ENCODE data around the gene SPTLC1. TPM values are rescaled to one million over a fixed set of nuclear protein-coding genes. Genes with fewer than 3 reads are reported as not detected.

The SPTLC1 gene
- total RNA-seq, 4 donors from 2014 or later = 53.6 to 94.6 (median 68.1) TPM

- no peak overlapping the region for H3K4me3 ChIP-seq
- DNase-seq = no peak
- no peaks in the 10 kb centered on the region for H3K9me3 ChIP-seq
- H3K27me3 ChIP-seq = no peaks in the 10 kb centered on the region
- H3K4me1 ChIP-seq = no peaks in the 10 kb centered on the region
- TF ChIP-seq POLR2A (IDR thresholded peaks at IDR 0.05) (no peak), CTCF (IDR thresholded peaks at IDR 0.05) (no peak)
- no peaks in the 10 kb centered on the region for H3K36me3 ChIP-seq
- no peak overlapping the region for H3K27ac ChIP-seq
Observed at GRCh38 chr9:91986248-91986647, 129.0 kb downstream of the SPTLC1 start.

- TF ChIP-seq CTCF (IDR thresholded peaks at IDR 0.05) (no peak), POLR2A (IDR thresholded peaks at IDR 0.05) (no peak)
- Histone ChIP-seq H3K27me3 (no peaks in the 10 kb centered on the region), H3K4me1 (no peaks in the 10 kb centered on the region), H3K4me3 (no peak overlapping the region), H3K27ac (no peak overlapping the region), H3K36me3 (no peaks in the 10 kb centered on the region), H3K9me3 (no peaks in the 10 kb centered on the region)
- DNase-seq = no peak
Observed at GRCh38 chr9:91985692-91986091, 129.5 kb downstream of the SPTLC1 start.

Small RNA genes lying within 50 kb of the gene (small RNA-seq; reads per million reads assigned to genes)
- gene MTATP6P29 (0 reads per million in 2 donors), gene MTND4LP7 (0 reads per million in 2 donors)

Other genes with a start within 250 kb of the SPTLC1 start
- 1 to 10 TPM in 3 of 4 donors, under 1 TPM in 1; 0.70 to 9.9 (median 4.1) TPM for gene ROR2, start 165.2 kb downstream of the SPTLC1 start, total RNA-seq
- 100 to 1,000 TPM in 1 of 4 donors, 10 to 100 TPM in 3; 34.2 to 164 (median 44.9) TPM for gene IARS1, start 178.3 kb upstream of the SPTLC1 start, total RNA-seq
- 10 to 100 TPM; 25.8 to 94.1 (median 31.3) TPM for gene NOL8, start 209.9 kb upstream of the SPTLC1 start, total RNA-seq
- gene CENPP, start 210.5 kb upstream of the SPTLC1 start, total RNA-seq = 10 to 100 TPM in 1 of 4 donors, 1 to 10 TPM in 3; 2.8 to 51.2 (median 4.9) TPM

Measured in Peyer's patch (tissue), 4 donors.